Gastrocnemius medialis (tissue), 4 donors: ENCODE data around the gene GJA9. TPM values are rescaled to one million over a fixed set of nuclear protein-coding genes. Genes with fewer than 3 reads are reported as not detected.

ENCODE experiments used
- ATAC-seq, 2 donors: fragments of 150-250 bp; one replicate each; pipeline ENCODE4 v1.9.1; 2016
- DNase-seq, 2 donors: peaks; one replicate each; pipeline ENCODE4 v3.0.0-alpha.2; 2019
- H3K27ac ChIP-seq, 4 donors: fragments of 200-600 bp; sonication (generic); 1 replicate in 1 of 4; 2 replicates in 3 of 4; pipeline ENCODE4 v1.5.1; 2016 to 2018; ENCODE audit warnings: mild to moderate bottlenecking in 2 of 4, moderate library complexity in 1 of 4
- H3K27me3 ChIP-seq, 3 donors: fragments of 200-600 bp; sonication (generic) in 2 of 3; 1 replicate in 1 of 3; 2 replicates in 2 of 3; pipeline versions ENCODE4 v1.5.1 to v1.6.0; 2016 to 2019; ENCODE audit warnings: mild to moderate bottlenecking in 1 of 3, moderate library complexity in 1 of 3
- H3K36me3 ChIP-seq, 2 donors: fragments of 200-600 bp; sonication (generic) in 1 of 2; one replicate each; pipeline ENCODE4 v1.5.1; 2017 to 2018
- H3K4me1 ChIP-seq, 2 donors: fragments of 200-600 bp; sonication (generic) in 1 of 2; one replicate each; pipeline ENCODE4 v1.5.1; 2016 to 2017; ENCODE audit warnings: mild to moderate bottlenecking in 2 of 2
- H3K4me3 ChIP-seq, 4 donors: fragments of 200-600 bp; sonication (generic) in 3 of 4; 1 replicate in 1 of 4; 2 replicates in 3 of 4; pipeline ENCODE4 v1.5.1; 2016 to 2019; ENCODE audit warnings: mild to moderate bottlenecking in 2 of 4
- H3K9me3 ChIP-seq, 3 donors: fragments of 200-600 bp; sonication (generic) in 2 of 3; 1 replicate in 1 of 3; 2 replicates in 2 of 3; pipeline ENCODE4 v1.5.1; 2016 to 2019
- POLR2A ChIP-seq, 2 donors: fragments of 450-650 bp; IDR thresholded peaks; one replicate each; pipeline ENCODE4 v1.6.1; 2017; ENCODE audit warnings: antibody characterized with exemption in 2 of 2, mild to moderate bottlenecking in 2 of 2, moderate library complexity in 2 of 2
- in situ Hi-C, 4 donors: fragments of 200-750 bp; cut with MboI; loops; one replicate each; pipeline versions ENCODE4 v1.15.0 to v1.8.0; 2017; ENCODE audit warnings: low sequenced_read_pairs in 4 of 4
- intact Hi-C: fragments of 100-400 bp; cut with DNase I; formaldehyde crosslinking; loops from one replicate; pipeline ENCODE4 v1.15.1; 2023; ENCODE audit warnings: low total_unique reads
- total RNA-seq, 4 donors: library from RNA; depleted of rRNA; stranded (reverse); fragments of >200 nt; gene quantifications; one replicate each; pipeline versions ENCODE4 v1.1.0 to v1.2.3, GENCODE V29; 2016
- TF ChIP-seq, protein P1 (sequence below), 5 experiments: fragments of 450-650 bp in 3 of 5; fragments of 200-600 bp in 2 of 5; sonication (generic) in 2 of 5; IDR thresholded peaks in 4 of 5; conservative IDR thresholded peaks in 1 of 5; 1 replicate in 4 of 5; 2 replicates in 1 of 5; pipeline ENCODE4 v1.5.1; 2016 to 2019; ENCODE audit warnings: antibody characterized with exemption in 5 of 5, mild to moderate bottlenecking in 3 of 5, moderate library complexity in 3 of 5

Gene GJA9
- not detected for total RNA-seq

DNA sequence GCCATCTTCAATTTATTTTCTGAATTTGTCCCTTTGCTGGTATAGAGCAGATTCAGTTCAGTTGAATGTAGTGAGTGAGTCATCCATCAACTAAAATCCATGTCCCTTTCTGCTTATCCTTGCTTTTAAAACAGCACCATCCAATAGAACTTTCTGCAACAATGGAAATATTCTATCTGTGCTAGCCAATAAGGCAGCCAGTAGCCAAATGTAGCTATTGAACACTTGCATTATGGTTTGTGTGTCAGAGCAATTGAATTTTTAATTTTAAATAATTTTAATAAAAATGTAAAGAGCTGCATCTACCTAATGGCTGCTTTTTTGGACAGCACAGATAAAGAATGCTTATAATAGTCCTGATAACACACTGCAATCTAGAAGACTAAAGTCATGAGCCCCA, at the start of gene GJA9:
Gene GJA9, minus strand, starts transcription at position 101 of the 400 bp plus-strand sequence. CDS start 5,489 bp downstream, outside the sequence.
- in situ Hi-C loops: no loop called here
- TF ChIP-seq POLR2A (IDR thresholded peaks at IDR 0.05): no peak
- TF ChIP-seq, protein P1, sequence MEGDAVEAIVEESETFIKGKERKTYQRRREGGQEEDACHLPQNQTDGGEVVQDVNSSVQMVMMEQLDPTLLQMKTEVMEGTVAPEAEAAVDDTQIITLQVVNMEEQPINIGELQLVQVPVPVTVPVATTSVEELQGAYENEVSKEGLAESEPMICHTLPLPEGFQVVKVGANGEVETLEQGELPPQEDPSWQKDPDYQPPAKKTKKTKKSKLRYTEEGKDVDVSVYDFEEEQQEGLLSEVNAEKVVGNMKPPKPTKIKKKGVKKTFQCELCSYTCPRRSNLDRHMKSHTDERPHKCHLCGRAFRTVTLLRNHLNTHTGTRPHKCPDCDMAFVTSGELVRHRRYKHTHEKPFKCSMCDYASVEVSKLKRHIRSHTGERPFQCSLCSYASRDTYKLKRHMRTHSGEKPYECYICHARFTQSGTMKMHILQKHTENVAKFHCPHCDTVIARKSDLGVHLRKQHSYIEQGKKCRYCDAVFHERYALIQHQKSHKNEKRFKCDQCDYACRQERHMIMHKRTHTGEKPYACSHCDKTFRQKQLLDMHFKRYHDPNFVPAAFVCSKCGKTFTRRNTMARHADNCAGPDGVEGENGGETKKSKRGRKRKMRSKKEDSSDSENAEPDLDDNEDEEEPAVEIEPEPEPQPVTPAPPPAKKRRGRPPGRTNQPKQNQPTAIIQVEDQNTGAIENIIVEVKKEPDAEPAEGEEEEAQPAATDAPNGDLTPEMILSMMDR (IDR thresholded peaks at IDR 0.05 in 4 of 5, conservative IDR thresholded peaks at IDR 0.05 in 1 of 5): no peak

DNA sequence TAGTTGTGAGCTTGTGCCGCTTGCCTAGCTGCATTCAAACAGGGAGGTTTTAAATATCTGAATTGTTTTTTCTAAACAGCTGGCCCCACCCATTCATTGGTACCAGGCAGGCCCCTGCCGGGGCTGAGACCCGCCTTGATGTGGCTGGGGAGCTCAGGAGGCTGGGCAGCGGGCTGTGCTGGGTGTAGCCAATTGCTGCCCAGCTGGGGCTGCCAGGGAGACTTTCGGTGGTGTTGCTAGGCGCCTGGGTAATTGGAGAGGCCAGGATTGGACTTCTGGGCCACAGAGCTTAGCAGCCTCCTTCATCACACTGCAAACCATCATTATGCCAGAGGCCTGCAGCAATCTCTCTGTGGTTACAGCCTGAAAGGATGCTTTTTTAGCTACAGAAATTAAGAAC, 48.1 kb upstream of the GJA9 start:
- H3K36me3 ChIP-seq: no peaks in the 10 kb centered on the region
- peak overlapping the region in 1 of 4 donors; percentile 7 for H3K27ac ChIP-seq
- no peaks in the 10 kb centered on the region for H3K27me3 ChIP-seq
- H3K9me3 ChIP-seq: no peaks in the 10 kb centered on the region
- DNase-seq: no peak
- no peak for TF ChIP-seq POLR2A (IDR thresholded peaks at IDR 0.05)
- TF ChIP-seq, protein P1 (IDR thresholded peaks at IDR 0.05 in 4 of 5, conservative IDR thresholded peaks at IDR 0.05 in 1 of 5): no peak
- H3K4me1 ChIP-seq: no peaks in the 10 kb centered on the region
- no peak overlapping the region for H3K4me3 ChIP-seq
- intact Hi-C loops (no loop called here), in situ Hi-C loops (no loop called here)
- ATAC-seq: no peak

More for the DNA sequence above, at the start of gene GJA9:
- Histone ChIP-seq H3K4me3 (no peak within 1 kb of the TSS), H3K36me3 (no peaks in the 10 kb centered on the region), H3K27me3 (no peaks in the 10 kb centered on the region), H3K27ac (no peak within 1 kb of the TSS), H3K4me1 (no peaks in the 10 kb centered on the region), H3K9me3 (no peaks in the 10 kb centered on the region)
- no peak for ATAC-seq
- intact Hi-C loops: no loop called here
- no peak for DNase-seq

DNA sequence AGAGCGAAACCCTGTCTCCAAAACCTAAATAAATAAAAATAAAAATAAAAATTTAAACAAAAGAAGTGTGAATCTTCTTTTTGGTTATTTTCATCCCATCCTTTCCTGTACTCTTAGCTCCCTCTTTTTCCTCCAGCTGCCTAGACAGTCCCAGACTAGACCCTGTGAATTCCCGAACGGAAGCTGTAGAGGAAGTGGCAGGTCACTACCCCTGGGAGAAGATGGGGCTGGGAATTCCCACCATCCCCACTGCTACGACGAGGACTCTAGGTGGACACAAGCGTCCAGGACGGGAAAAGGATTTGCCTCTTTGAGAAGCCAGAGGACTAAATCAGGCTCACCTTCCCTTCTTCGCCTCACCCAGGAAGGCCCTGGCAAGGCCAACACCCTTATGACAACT, 47.7 kb upstream of the GJA9 start:
- Histone ChIP-seq H3K4me1 (no peaks in the 10 kb centered on the region), H3K27me3 (no peaks in the 10 kb centered on the region), H3K4me3 (no peak overlapping the region), H3K36me3 (no peaks in the 10 kb centered on the region), H3K9me3 (no peaks in the 10 kb centered on the region), H3K27ac (no peak overlapping the region)
- intact Hi-C loops: no loop called here
- ATAC-seq (no peak), DNase-seq (no peak)
- in situ Hi-C loops: no loop called here
- no peak for TF ChIP-seq POLR2A (IDR thresholded peaks at IDR 0.05)
- TF ChIP-seq, protein P1 (IDR thresholded peaks at IDR 0.05 in 4 of 5, conservative IDR thresholded peaks at IDR 0.05 in 1 of 5): no peak

DNA sequence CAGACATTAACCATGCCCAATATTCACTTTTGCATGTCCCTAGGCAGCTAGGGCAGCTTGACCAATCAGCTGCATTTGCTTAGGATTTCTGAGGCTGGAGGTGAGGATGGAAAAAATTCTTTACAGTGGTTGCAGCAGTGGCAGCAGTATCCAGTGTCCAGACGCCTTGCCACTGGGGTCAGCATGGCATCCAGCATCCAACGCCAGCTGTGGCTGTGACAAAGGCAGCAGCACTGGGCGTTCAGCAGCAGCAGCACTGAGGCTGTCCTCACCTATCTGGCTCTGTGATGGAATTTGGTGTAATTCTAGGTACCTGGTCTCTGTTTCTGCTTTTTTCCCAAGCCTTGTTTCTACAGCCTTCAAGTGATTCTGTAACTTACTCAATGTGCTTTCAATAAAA, 44.7 kb upstream of the GJA9 start:
- DNase-seq: no peak
- Histone ChIP-seq H3K4me1 (no peaks in the 10 kb centered on the region), H3K9me3 (no peaks in the 10 kb centered on the region), H3K36me3 (no peaks in the 10 kb centered on the region), H3K4me3 (no peak overlapping the region), H3K27ac (no peak overlapping the region), H3K27me3 (no peaks in the 10 kb centered on the region)
- ATAC-seq: no peak
- TF ChIP-seq POLR2A (IDR thresholded peaks at IDR 0.05): no peak
- TF ChIP-seq, protein P1 (IDR thresholded peaks at IDR 0.05 in 4 of 5, conservative IDR thresholded peaks at IDR 0.05 in 1 of 5): no peak
- in situ Hi-C loops: no loop called here
- intact Hi-C loops: no loop called here

DNA sequence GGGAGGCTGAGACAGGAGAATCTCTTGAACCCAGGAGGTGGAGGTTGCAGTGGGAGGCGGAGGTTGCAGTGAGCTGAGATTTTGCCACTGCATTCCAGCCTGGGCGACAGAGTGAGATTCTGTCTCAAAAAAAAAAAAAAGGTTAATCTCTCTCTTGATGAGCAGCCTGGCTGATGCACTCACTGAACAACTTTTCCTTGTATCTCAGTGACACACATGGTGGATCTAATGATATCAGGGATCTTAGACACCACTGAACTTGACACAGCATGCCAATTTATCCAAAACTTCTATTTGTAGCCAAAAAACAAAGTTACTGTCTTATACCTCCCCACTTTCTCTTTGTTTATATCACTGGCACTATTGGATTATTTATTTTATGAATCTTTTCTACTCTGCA, 44.0 kb upstream of the GJA9 start:
- no peaks in the 10 kb centered on the region for H3K9me3 ChIP-seq
- H3K27ac ChIP-seq: no peak overlapping the region
- TF ChIP-seq POLR2A (IDR thresholded peaks at IDR 0.05): no peak
- TF ChIP-seq, protein P1 (IDR thresholded peaks at IDR 0.05 in 4 of 5, conservative IDR thresholded peaks at IDR 0.05 in 1 of 5): no peak
- H3K4me3 ChIP-seq: no peak overlapping the region
- ATAC-seq: no peak
- no peaks in the 10 kb centered on the region for H3K4me1 ChIP-seq
- in situ Hi-C loops (no loop called here), intact Hi-C loops (no loop called here)
- no peak for DNase-seq
- no peaks in the 10 kb centered on the region for H3K36me3 ChIP-seq
- H3K27me3 ChIP-seq: no peaks in the 10 kb centered on the region
